Loucy (cell line): Measurements from ENCODE around the gene LOC101059915.
"Not testable (repeated sequence)": the region's sequence is repeated elsewhere in the genome, so short reads cannot be mapped to it uniquely, and the experiment has no call there.

Source experiments
- EZH2phosphoT487 ChIP-seq: fragments of 200-600 bp; IDR thresholded peaks from 2 replicates; pipeline ENCODE4 v1.6.1; 2018; ENCODE audit warnings: antibody characterized with exemption, mild to moderate bottlenecking, moderate library complexity, borderline replicate concordance
- TF ChIP-seq, protein P1 (sequence below): fragments of 200-600 bp; sonication (generic); conservative IDR thresholded peaks from 2 replicates; pipeline ENCODE4 v1.5.1; 2014; ENCODE audit warnings: mild to moderate bottlenecking, antibody characterized with exemption, low read length

DNA sequence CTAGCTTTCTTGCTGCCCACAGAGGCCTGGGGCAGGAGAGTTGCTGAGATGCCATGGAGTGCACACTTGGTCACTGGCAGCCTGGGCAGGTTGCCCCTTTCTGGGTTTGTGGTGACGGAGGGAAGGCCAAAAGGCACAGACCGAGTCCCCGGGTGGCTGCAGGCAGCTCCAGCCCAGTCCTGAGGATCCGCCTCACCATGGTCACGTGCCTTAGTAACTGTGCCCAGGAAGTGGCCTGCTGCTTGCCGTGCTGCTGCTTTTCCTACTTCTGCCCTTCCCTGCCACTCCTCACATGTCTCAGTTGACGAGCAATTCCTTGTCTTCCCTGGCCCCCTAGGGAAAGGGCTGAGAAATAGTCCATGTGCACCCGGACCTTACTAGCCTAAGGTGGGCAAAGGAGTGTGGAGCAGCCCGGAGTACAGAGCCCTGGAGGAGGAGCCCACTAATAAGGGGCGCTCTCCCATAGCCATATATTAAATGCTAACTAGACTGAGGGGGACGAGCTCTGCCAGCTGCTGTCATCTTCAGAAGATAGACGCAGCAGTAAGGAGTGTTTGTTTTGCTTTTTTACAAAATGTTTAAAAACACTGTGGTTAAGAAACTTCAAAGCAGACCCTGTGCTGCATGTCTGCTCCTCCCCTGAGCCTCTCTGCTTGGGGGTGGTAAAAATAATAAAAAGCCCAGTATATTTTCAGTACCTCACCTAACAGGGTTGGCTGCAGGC is 31.1 kb downstream of the LOC101059915 start:
- TF ChIP-seq, protein P1, sequence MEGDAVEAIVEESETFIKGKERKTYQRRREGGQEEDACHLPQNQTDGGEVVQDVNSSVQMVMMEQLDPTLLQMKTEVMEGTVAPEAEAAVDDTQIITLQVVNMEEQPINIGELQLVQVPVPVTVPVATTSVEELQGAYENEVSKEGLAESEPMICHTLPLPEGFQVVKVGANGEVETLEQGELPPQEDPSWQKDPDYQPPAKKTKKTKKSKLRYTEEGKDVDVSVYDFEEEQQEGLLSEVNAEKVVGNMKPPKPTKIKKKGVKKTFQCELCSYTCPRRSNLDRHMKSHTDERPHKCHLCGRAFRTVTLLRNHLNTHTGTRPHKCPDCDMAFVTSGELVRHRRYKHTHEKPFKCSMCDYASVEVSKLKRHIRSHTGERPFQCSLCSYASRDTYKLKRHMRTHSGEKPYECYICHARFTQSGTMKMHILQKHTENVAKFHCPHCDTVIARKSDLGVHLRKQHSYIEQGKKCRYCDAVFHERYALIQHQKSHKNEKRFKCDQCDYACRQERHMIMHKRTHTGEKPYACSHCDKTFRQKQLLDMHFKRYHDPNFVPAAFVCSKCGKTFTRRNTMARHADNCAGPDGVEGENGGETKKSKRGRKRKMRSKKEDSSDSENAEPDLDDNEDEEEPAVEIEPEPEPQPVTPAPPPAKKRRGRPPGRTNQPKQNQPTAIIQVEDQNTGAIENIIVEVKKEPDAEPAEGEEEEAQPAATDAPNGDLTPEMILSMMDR, result not testable (repeated sequence)
- not testable (repeated sequence) for TF ChIP-seq EZH2phosphoT487
